ENCODE results near the gene CREB5. TPM values are rescaled to one million over a fixed set of nuclear protein-coding genes. Genes with fewer than 3 reads are reported as not detected.

Gene CREB5
- total and polyA plus RNA-seq, 2 donors from 2014 or later: 3.4 to 27.2 TPM

DNA sequence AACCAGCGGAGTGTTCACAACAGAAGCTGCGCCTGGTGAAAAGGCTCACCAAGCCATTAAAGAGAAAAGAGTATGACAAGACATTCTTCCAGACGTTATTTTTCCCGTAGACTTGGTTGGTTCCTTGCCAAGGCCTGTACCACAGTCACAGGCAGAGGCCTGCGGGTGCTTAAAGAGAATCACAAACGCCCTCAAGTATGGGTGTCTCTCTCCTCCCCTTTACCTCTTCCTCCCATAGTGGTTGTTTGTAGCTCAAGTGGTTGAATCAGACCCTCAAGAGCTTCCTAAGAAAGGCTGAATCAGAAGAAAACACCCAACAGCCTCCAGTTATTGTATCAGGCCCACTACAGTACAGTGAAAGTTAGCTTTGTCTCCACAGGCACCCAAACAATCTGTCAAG is 169.0 kb downstream of the CREB5 start:
- Histone ChIP-seq H3K4me3 (ENCODE audit: low read length in 3 of 3) (no peak overlapping the region), H3K36me3 (ENCODE audit: control insufficient read depth in 2 of 3, insufficient read depth in 3 of 3, low read length in 3 of 3) (no peaks in the 10 kb centered on the region), H3K9me3 (ENCODE audit: control insufficient read depth in 2 of 3, insufficient read depth in 1 of 3, low read length in 3 of 3) (no peaks in the 10 kb centered on the region), H3K9ac (ENCODE audit: low read length in 3 of 3) (no peak overlapping the region), H3K27ac (ENCODE audit: low read depth in 2 of 2, low read length in 2 of 2) (no peak overlapping the region), H3K4me1 (ENCODE audit: control insufficient read depth in 2 of 3, insufficient read depth in 2 of 3, low read depth in 1 of 3, low read length in 3 of 3) (no peaks in the 10 kb centered on the region), H3K27me3 (ENCODE audit: control insufficient read depth, insufficient read depth, low read length) (no peaks in the 10 kb centered on the region)
- DNase-seq (no peak), FAIRE-seq (no peak)
- no peak for TF ChIP-seq CTCF (IDR thresholded peaks at IDR 0.05; ENCODE audit: borderline replicate concordance, extremely low read depth, insufficient read depth)
- intact Hi-C loops (cut with DNase I): no loop called here

DNA sequence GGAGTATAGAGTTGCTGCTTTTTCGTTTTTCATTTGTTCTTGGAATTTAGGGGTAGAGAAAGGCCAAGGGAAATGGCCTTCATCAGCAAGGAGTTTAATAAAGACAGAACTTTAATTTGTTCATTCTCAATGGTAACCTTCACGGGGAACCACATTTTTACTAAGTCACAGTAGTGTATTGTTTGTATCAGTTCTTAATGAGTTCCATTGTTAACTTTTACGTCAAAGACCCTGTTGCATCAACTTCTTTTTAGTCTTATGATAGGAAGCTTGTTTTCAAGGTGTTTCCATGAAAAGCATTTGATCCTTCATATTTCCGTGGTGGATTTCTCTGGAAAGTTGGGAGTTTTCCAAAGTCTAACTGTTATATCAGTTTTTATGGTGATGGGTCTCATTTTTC is 169.9 kb downstream of the CREB5 start:
- intact Hi-C loops (cut with DNase I): no loop called here
- H3K27ac ChIP-seq (ENCODE audit: low read depth in 2 of 2, low read length in 2 of 2): no peak overlapping the region
- FAIRE-seq: no peak
- TF ChIP-seq CTCF (IDR thresholded peaks at IDR 0.05; ENCODE audit: borderline replicate concordance, extremely low read depth, insufficient read depth): no peak
- no peaks in the 10 kb centered on the region for H3K9me3 ChIP-seq (ENCODE audit: control insufficient read depth in 2 of 3, insufficient read depth in 1 of 3, low read length in 3 of 3)
- DNase-seq: no peak
- no peaks in the 10 kb centered on the region for H3K27me3 ChIP-seq (ENCODE audit: control insufficient read depth, insufficient read depth, low read length)
- no peaks in the 10 kb centered on the region for H3K4me1 ChIP-seq (ENCODE audit: control insufficient read depth in 2 of 3, insufficient read depth in 2 of 3, low read depth in 1 of 3, low read length in 3 of 3)
- H3K4me3 ChIP-seq (ENCODE audit: low read length in 3 of 3): no peak overlapping the region
- H3K9ac ChIP-seq (ENCODE audit: low read length in 3 of 3): no peak overlapping the region
- no peaks in the 10 kb centered on the region for H3K36me3 ChIP-seq (ENCODE audit: control insufficient read depth in 2 of 3, insufficient read depth in 3 of 3, low read length in 3 of 3)

GRCh38 chr7:28584235-28584634 is 171.9 kb downstream of the CREB5 start:
- H3K9ac ChIP-seq (ENCODE audit: low read length in 3 of 3): no peak overlapping the region
- no peak overlapping the region for H3K4me3 ChIP-seq (ENCODE audit: low read length in 3 of 3)
- no peaks in the 10 kb centered on the region for H3K27me3 ChIP-seq (ENCODE audit: control insufficient read depth, insufficient read depth, low read length)
- H3K9me3 ChIP-seq (ENCODE audit: control insufficient read depth in 2 of 3, insufficient read depth in 1 of 3, low read length in 3 of 3): no peaks in the 10 kb centered on the region
- intact Hi-C loops (cut with DNase I): no loop called here
- no peaks in the 10 kb centered on the region for H3K36me3 ChIP-seq (ENCODE audit: control insufficient read depth in 2 of 3, insufficient read depth in 3 of 3, low read length in 3 of 3)
- no peak for FAIRE-seq
- no peak overlapping the region for H3K27ac ChIP-seq (ENCODE audit: low read depth in 2 of 2, low read length in 2 of 2)
- DNase-seq: no peak
- no peak for TF ChIP-seq CTCF (IDR thresholded peaks at IDR 0.05; ENCODE audit: borderline replicate concordance, extremely low read depth, insufficient read depth)
- H3K4me1 ChIP-seq (ENCODE audit: control insufficient read depth in 2 of 3, insufficient read depth in 2 of 3, low read depth in 1 of 3, low read length in 3 of 3): no peaks in the 10 kb centered on the region

DNA sequence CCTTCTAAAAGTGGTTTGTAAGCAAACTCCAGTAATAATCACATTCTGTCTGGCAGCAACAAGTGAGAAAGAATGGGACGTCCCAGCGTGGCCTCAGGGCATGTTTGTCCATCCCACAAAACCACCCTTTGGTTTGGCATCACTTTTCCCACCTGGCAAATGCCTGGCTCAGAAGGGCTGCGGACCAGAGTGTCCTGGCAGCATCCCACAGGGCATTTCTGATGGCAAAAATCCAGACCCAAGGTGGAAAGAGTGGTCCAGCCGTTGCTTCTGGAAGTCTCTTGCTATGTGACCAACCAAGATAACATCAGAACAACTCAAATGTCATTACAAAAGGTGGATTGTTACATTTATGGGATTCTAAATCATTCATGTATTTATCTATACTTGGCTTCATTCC is 174.4 kb downstream of the CREB5 start:
- intact Hi-C loops (cut with DNase I): no loop called here
- Histone ChIP-seq H3K36me3 (ENCODE audit: control insufficient read depth in 2 of 3, insufficient read depth in 3 of 3, low read length in 3 of 3) (no peaks in the 10 kb centered on the region), H3K27ac (ENCODE audit: low read depth in 2 of 2, low read length in 2 of 2) (no peak overlapping the region), H3K4me1 (ENCODE audit: control insufficient read depth in 2 of 3, insufficient read depth in 2 of 3, low read depth in 1 of 3, low read length in 3 of 3) (peaks cover 0 to 2% (median 0%) of the 10 kb centered on the region in 3 donors), H3K9me3 (ENCODE audit: control insufficient read depth in 2 of 3, insufficient read depth in 1 of 3, low read length in 3 of 3) (no peaks in the 10 kb centered on the region), H3K27me3 (ENCODE audit: control insufficient read depth, insufficient read depth, low read length) (no peaks in the 10 kb centered on the region), H3K9ac (ENCODE audit: low read length in 3 of 3) (no peak overlapping the region), H3K4me3 (ENCODE audit: low read length in 3 of 3) (no peak overlapping the region)
- DNase-seq (no peak), FAIRE-seq (no peak)
- no peak for TF ChIP-seq CTCF (IDR thresholded peaks at IDR 0.05; ENCODE audit: borderline replicate concordance, extremely low read depth, insufficient read depth)
